ENCODE data around the gene MIOS. TPM values are rescaled to one million over a fixed set of nuclear protein-coding genes. Genes with fewer than 3 reads are reported as not detected.

The MIOS gene
- 10 to 100 TPM; 37.2 to 48.7 (median 42.6) TPM for total RNA-seq

DNA sequence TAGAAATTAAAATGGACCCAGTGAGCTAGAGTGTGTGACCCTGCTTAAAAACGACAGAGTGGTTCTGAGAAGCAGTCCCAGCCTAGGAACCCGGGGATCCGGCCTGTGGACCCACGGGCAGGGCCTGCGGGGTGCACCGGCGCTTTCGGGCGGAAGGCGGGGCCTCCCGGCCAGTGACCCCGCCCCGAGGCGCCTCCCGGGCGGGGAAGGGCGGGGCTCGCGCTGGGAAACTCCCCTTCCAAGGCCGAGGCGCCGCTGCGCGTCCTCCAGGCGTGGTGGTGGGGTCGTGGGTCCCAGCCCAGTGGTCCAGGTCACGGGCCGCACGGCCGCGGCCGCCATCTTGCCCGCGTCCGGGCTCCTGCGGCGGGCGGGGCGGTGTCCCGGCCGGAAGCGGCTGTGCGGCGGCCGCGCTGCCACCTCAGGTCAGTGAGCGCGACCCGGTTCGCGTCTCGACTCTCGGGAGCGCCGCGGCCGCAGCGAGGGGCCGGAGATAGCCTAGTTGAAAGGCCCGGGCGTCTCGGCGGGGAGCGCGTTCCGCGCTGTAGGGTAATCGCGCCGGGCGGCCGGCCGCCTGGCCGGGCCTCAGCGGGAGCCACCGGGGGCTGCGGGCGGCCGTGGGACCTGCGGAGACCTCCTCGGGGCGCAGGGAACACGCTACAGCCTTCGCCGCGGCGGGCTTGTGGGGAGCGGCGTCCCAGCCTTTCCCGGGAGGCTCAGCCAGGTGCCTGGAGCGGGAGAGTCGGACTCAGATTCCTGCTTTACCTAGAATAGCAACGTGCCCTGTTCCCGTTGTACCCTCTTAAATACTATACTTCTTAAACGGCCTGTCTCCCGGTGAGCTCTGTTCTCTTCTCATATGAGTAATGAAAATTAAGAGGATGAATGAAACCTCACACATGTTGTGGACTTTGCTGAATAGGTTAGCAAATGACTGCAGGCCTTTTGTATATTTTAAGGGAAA lies at the start of gene MIOS:
Gene MIOS, plus strand, starts transcription at position 234 of the 961 bp plus-strand sequence. CDS start 5,592 bp downstream, outside the sequence.
- intact Hi-C loops (cut with DNase I): no loop called here
- no peaks in the 10 kb centered on the region for H3K9me3 ChIP-seq
- WGBS, 2 donors: 1% methylated on average over 19 to 40 of the region's 96 CpGs

GRCh38 chr7:7517754-7518153 lies 48.9 kb upstream of the MIOS start:
- TF ChIP-seq POLR2A (IDR thresholded peaks at IDR 0.05): no peak
- TF ChIP-seq CTCF (IDR thresholded peaks at IDR 0.05): no peak
- intact Hi-C loops (cut with DNase I): no loop called here
- no peaks in the 10 kb centered on the region for H3K27me3 ChIP-seq
- H3K9me3 ChIP-seq: no peaks in the 10 kb centered on the region
- DNase-seq: no peak
- WGBS, 2 donors: 58 to 66% methylated on average over 3 of the region's 3 CpGs
- H3K27ac ChIP-seq: no peak overlapping the region
- H3K36me3 ChIP-seq: no peaks in the 10 kb centered on the region
- no peaks in the 10 kb centered on the region for H3K4me1 ChIP-seq
- no peak overlapping the region for H3K4me3 ChIP-seq (replicated peaks in 1 of 3)

More for the DNA sequence above, at the start of gene MIOS:
- H3K4me3 ChIP-seq (replicated peaks in 1 of 3): peak within 1 kb of the TSS; percentile 33 to 74 (median 48)
- H3K27me3 ChIP-seq: no peaks in the 10 kb centered on the region
- H3K27ac ChIP-seq: peak within 1 kb of the TSS; percentile 90 to 95 (median 94)
- peak; percentile 85 to 88 for DNase-seq
- H3K4me1 ChIP-seq: peaks cover 20 to 33% of the 10 kb centered on the region in 2 donors
- TF ChIP-seq POLR2A (IDR thresholded peaks at IDR 0.05): peak in 1 of 2 donors; percentile 84
- no peak for TF ChIP-seq CTCF (IDR thresholded peaks at IDR 0.05)
- H3K36me3 ChIP-seq: no peaks in the 10 kb centered on the region

- Histone ChIP-seq H3K4me3 (replicated peaks in 1 of 3) (no peak overlapping the region), H3K27me3 (no peaks in the 10 kb centered on the region), H3K4me1 (no peaks in the 10 kb centered on the region), H3K9me3 (no peaks in the 10 kb centered on the region), H3K27ac (no peak overlapping the region), H3K36me3 (no peaks in the 10 kb centered on the region)
- no peak for DNase-seq
- intact Hi-C loops (cut with DNase I): no loop called here
- 64 to 95% methylated on average over 2 of the region's 2 CpGs for WGBS, 2 donors
- TF ChIP-seq POLR2A (IDR thresholded peaks at IDR 0.05): no peak
- no peak for TF ChIP-seq CTCF (IDR thresholded peaks at IDR 0.05)
These were observed 47.6 kb upstream of the MIOS start for GRCh38 chr7:7519056-7519455.

GRCh38 chr7:7519528-7519927 lies 47.2 kb upstream of the MIOS start:
- no peak overlapping the region for H3K4me3 ChIP-seq (replicated peaks in 1 of 3)
- no peaks in the 10 kb centered on the region for H3K9me3 ChIP-seq
- no peak for DNase-seq
- no peak for TF ChIP-seq CTCF (IDR thresholded peaks at IDR 0.05)
- no peak for TF ChIP-seq POLR2A (IDR thresholded peaks at IDR 0.05)
- intact Hi-C loops (cut with DNase I): no loop called here
- no peaks in the 10 kb centered on the region for H3K4me1 ChIP-seq
- H3K36me3 ChIP-seq: no peaks in the 10 kb centered on the region
- WGBS, 2 donors: 78 to 81% methylated on average over 2 of the region's 2 CpGs
- no peaks in the 10 kb centered on the region for H3K27me3 ChIP-seq
- no peak overlapping the region for H3K27ac ChIP-seq

DNA sequence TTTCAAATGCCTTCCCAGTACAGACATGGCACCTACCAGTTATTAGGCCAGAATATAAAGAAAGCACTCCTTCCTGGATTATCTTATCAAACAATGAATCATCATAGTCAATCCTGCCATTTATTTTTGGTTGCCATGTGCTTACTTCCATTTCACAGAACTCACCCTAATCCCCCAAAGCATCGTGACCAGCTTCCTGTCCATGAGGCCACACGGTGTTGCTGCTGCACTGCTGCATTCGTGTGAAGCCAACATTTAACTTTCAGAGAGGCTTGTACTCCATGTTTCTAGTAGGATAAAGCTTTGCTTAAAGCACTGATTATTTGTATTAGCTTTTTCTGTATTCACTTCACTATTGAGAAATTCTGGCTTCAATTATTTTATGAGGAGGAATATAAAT lies 45.4 kb upstream of the MIOS start:
- H3K36me3 ChIP-seq: no peaks in the 10 kb centered on the region
- H3K4me1 ChIP-seq: no peaks in the 10 kb centered on the region
- H3K27me3 ChIP-seq: no peaks in the 10 kb centered on the region
- H3K9me3 ChIP-seq: no peaks in the 10 kb centered on the region
- no peak overlapping the region for H3K27ac ChIP-seq
- no peak for DNase-seq
- WGBS, 2 donors: 76 to 80% methylated on average over 3 of the region's 3 CpGs
- intact Hi-C loops (cut with DNase I): no loop called here
- TF ChIP-seq POLR2A (IDR thresholded peaks at IDR 0.05) (no peak), CTCF (IDR thresholded peaks at IDR 0.05) (no peak)
- H3K4me3 ChIP-seq (replicated peaks in 1 of 3): no peak overlapping the region

Measured in thyroid gland (tissue), 4 donors.